ENCODE measurements around the gene CYS1. TPM values are rescaled to one million over a fixed set of nuclear protein-coding genes. Genes with fewer than 3 reads are reported as not detected.
"Not testable (repeated sequence)": the region's sequence is repeated elsewhere in the genome, so short reads cannot be mapped to it uniquely, and the experiment has no call there.

The CYS1 gene
- total and polyA plus RNA-seq, 11 donors = 0.42 to 9.1 (median 2.5) TPM

DNA sequence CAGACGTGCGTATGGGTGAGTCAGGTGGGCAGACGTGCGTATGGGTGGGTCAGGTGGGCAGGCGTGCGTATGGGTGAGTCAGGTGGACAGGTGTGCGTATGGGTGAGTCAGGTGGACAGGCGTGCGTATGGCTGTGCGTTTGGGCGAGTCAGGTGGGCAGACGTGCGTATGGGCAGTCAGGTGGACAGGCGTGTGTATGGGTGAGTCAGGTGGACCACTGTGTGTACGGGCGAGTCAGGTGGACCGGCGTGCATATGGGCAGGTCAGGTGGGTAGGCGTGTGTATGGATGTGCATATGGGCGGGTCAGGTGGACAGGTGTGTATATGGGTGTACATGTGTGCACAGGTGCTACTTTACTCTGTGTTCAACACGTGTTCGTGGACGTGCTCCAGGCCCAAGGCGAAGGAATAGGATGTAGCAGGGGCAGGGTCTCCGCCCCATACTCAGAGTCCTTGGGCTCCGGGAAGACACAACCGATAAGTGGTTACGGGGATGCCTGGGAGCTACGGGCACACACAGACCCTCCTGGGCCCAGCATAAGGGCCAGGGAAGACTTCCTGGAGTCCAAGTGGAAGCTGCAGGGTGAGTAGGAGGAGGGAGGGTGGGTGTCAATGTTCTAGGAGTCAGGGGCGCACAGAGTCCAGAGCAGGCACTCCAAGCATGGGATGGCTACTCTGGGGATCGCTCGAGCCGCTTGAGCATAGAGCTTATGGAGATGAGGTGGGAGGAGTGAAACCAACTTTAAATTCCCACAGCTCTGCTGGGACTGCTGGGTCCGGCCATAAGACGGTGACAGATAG is 64.0 kb downstream of the CYS1 start:
- ATAC-seq (peak in 1 of 4 donors; percentile 18), DNase-seq (peak in 1 of 5 donors; percentile 9)
- intact Hi-C loops (cut with DNase I) = no loop called here
- H3K4me1 ChIP-seq = peaks cover 0 to 20% (median 0%) of the 10 kb centered on the region in 12 donors
- no peak for TF ChIP-seq CTCF (IDR thresholded peaks at IDR 0.05)
- TF ChIP-seq POLR2A (IDR thresholded peaks at IDR 0.05) = no peak
- H3K4me3 ChIP-seq = no peak overlapping the region
- no peaks in the 10 kb centered on the region for H3K27me3 ChIP-seq
- no peak overlapping the region for H3K27ac ChIP-seq
- WGBS, 4 donors = 90 to 93% (median 91%) methylated on average over 35 of the region's 35 CpGs
- H3K9me3 ChIP-seq = peaks cover 0 to 13% (median 2%) of the 10 kb centered on the region in 12 donors
- H3K36me3 ChIP-seq = no peaks in the 10 kb centered on the region

GRCh38 chr2:10015376-10015989 is 64.7 kb downstream of the CYS1 start:
- H3K36me3 ChIP-seq; ATAC-seq; intact Hi-C loops (cut with DNase I); H3K4me3 ChIP-seq; H3K27me3 ChIP-seq; H3K27ac ChIP-seq: not testable (repeated sequence)
- 88 to 98% (median 97%) methylated on average over 41 to 44 of the region's 44 CpGs for WGBS, 4 donors
- Histone ChIP-seq H3K4me1 (peaks cover 0 to 19% (median 0%) of the 10 kb centered on the region in 12 donors), H3K9me3 (peaks cover 0 to 13% (median 2%) of the 10 kb centered on the region in 12 donors)
- peak in 1 of 5 donors; percentile 17 for DNase-seq

GRCh38 chr2:10014418-10015190 is 65.6 kb downstream of the CYS1 start:
- intact Hi-C loops (cut with DNase I) = no loop called here
- no peaks in the 10 kb centered on the region for H3K36me3 ChIP-seq
- H3K4me1 ChIP-seq = peaks cover 2 to 18% (median 8%) of the 10 kb centered on the region in 12 donors
- DNase-seq (peak in 1 of 5 donors; percentile 24), ATAC-seq (no peak)
- no peaks in the 10 kb centered on the region for H3K27me3 ChIP-seq
- no peak for TF ChIP-seq CTCF (IDR thresholded peaks at IDR 0.05)
- H3K27ac ChIP-seq = no peak overlapping the region
- 92 to 97% (median 94%) methylated on average over 42 of the region's 42 CpGs for WGBS, 4 donors
- no peak overlapping the region for H3K4me3 ChIP-seq
- H3K9me3 ChIP-seq = peaks cover 0 to 13% (median 2%) of the 10 kb centered on the region in 12 donors

GRCh38 chr2:10013651-10014417 is 66.4 kb downstream of the CYS1 start:
- H3K27me3 ChIP-seq; H3K27ac ChIP-seq; H3K4me3 ChIP-seq; H3K36me3 ChIP-seq; intact Hi-C loops (cut with DNase I); ATAC-seq: not testable (repeated sequence)
- DNase-seq = peak in 1 of 5 donors; percentile 21
- 94 to 97% (median 96%) methylated on average over 43 of the region's 43 CpGs for WGBS, 4 donors
- Histone ChIP-seq H3K9me3 (peaks cover 0 to 13% (median 2%) of the 10 kb centered on the region in 12 donors), H3K4me1 (peaks cover 6 to 18% (median 16%) of the 10 kb centered on the region in 12 donors)
